DOHH2 (cell line): ENCODE measurements around the gene IVL.

Experiments
- H3F3A ChIP-seq: fragments of 200-600 bp; sonication (generic), shearing (Covaris generic); 2 replicates; pipeline ENCODE4 v1.6.0; 2016; ENCODE audit warnings: antibody characterized with exemption, mild to moderate bottlenecking; ENCODE audit not compliant: control insufficient read depth, insufficient read depth
- H3K27ac ChIP-seq: fragments of 200-600 bp; sonication (generic); 2 replicates; pipeline ENCODE4 v1.5.1; 2014; ENCODE audit warnings: low read depth, mild to moderate bottlenecking, low read length, moderate library complexity
- H3K27me3 ChIP-seq: fragments of 200-600 bp; sonication (generic); 2 replicates; pipeline ENCODE4 v1.6.1; 2014; ENCODE audit warnings: mild to moderate bottlenecking, low read length, mixed read lengths; ENCODE audit not compliant: control insufficient read depth
- H3K36me3 ChIP-seq: fragments of 200-600 bp; sonication (generic); 2 replicates; pipeline ENCODE4 v1.6.1; 2014; ENCODE audit warnings: mild to moderate bottlenecking, low read length, moderate library complexity, mixed read lengths; ENCODE audit not compliant: control insufficient read depth
- H3K4me1 ChIP-seq: fragments of 200-600 bp; sonication (generic); 2 replicates; pipeline ENCODE4 v1.6.1; 2014; ENCODE audit warnings: mild to moderate bottlenecking, low read length, mixed read lengths; ENCODE audit not compliant: control insufficient read depth
- H3K4me2 ChIP-seq: fragments of 200-600 bp; sonication (generic); 2 replicates; pipeline ENCODE4 v1.6.0; 2014; ENCODE audit warnings: mild to moderate bottlenecking, low read length, moderate library complexity
- H3K4me3 ChIP-seq: fragments of 200-600 bp; sonication (generic); 2 replicates; pipeline ENCODE4 v1.5.1; 2014; ENCODE audit warnings: mild to moderate bottlenecking, low read length, mixed read lengths
- H3K79me2 ChIP-seq: fragments of 200-600 bp; sonication (generic); 2 replicates; pipeline ENCODE4 v1.6.1; 2014; ENCODE audit warnings: mild to moderate bottlenecking, low read length, mixed read lengths; ENCODE audit not compliant: control insufficient read depth
- H3K9me2 ChIP-seq: fragments of 200-600 bp; sonication (generic); replicated peaks from 2 replicates; pipeline ENCODE4 v1.6.1; 2014; ENCODE audit warnings: mild to moderate bottlenecking, low read length, mixed read lengths; ENCODE audit not compliant: control insufficient read depth
- H3K9me3 ChIP-seq: fragments of 200-600 bp; sonication (generic); 2 replicates; pipeline ENCODE4 v1.6.1; 2014; ENCODE audit warnings: antibody characterized with exemption, low read length, mixed read lengths; ENCODE audit not compliant: control insufficient read depth, insufficient read depth
- H4K20me1 ChIP-seq: fragments of 200-600 bp; sonication (generic); 2 replicates; pipeline ENCODE4 v1.6.0; 2014; ENCODE audit warnings: low read depth, mild to moderate bottlenecking, antibody characterized with exemption, low read length, moderate library complexity; ENCODE audit not compliant: control insufficient read depth, insufficient read depth
- EZH2phosphoT487 ChIP-seq: fragments of 200-600 bp; sonication (generic); IDR thresholded peaks from 2 replicates; pipeline ENCODE4 v1.6.1; 2017; ENCODE audit warnings: borderline replicate concordance, mild to moderate bottlenecking, antibody characterized with exemption, low read length, moderate library complexity, mixed read lengths
- TF ChIP-seq, protein P1 (sequence below): fragments of 200-600 bp; sonication (generic); IDR thresholded peaks from one replicate; pipeline ENCODE4 v1.5.1; 2014; ENCODE audit warnings: antibody characterized with exemption, mild to moderate bottlenecking, low read depth, low read length; ENCODE audit not compliant: poor library complexity, severe bottlenecking

The IVL gene

DNA sequence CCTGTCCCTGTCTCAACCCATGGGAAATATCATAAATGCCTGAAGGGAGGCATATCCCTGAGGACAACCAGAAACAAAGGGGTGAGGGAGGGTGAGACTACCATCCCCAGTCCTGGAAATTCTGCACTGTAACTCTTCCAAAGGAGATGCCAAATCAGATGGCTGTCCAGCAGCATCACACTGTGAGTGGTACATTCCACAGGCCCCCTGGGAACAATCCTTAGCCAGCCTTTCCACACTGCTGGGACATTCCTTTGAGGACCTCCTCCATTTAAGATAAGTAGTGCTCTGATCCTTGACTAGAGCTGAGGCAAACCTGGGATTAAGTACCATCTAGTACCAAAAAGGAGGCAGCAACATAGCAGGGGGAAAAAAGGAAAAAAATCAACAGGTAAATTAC lies 10.7 kb downstream of the IVL start:
- H3K4me1 ChIP-seq = no peaks in the 10 kb centered on the region
- no peaks in the 10 kb centered on the region for H3K79me2 ChIP-seq
- H3K9me2 ChIP-seq = no peaks in the 10 kb centered on the region
- no peaks in the 10 kb centered on the region for H3K9me3 ChIP-seq
- H3K27me3 ChIP-seq = no peaks in the 10 kb centered on the region
- no peaks in the 10 kb centered on the region for H3F3A ChIP-seq
- TF ChIP-seq, protein P1, sequence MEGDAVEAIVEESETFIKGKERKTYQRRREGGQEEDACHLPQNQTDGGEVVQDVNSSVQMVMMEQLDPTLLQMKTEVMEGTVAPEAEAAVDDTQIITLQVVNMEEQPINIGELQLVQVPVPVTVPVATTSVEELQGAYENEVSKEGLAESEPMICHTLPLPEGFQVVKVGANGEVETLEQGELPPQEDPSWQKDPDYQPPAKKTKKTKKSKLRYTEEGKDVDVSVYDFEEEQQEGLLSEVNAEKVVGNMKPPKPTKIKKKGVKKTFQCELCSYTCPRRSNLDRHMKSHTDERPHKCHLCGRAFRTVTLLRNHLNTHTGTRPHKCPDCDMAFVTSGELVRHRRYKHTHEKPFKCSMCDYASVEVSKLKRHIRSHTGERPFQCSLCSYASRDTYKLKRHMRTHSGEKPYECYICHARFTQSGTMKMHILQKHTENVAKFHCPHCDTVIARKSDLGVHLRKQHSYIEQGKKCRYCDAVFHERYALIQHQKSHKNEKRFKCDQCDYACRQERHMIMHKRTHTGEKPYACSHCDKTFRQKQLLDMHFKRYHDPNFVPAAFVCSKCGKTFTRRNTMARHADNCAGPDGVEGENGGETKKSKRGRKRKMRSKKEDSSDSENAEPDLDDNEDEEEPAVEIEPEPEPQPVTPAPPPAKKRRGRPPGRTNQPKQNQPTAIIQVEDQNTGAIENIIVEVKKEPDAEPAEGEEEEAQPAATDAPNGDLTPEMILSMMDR = no peak
- TF ChIP-seq EZH2phosphoT487 = no peak
- H3K4me3 ChIP-seq = no peak overlapping the region
- no peak overlapping the region for H3K27ac ChIP-seq
- no peaks in the 10 kb centered on the region for H4K20me1 ChIP-seq
- H3K4me2 ChIP-seq = no peak overlapping the region
- H3K36me3 ChIP-seq = no peaks in the 10 kb centered on the region

- Histone ChIP-seq H3K9me2 (no peaks in the 10 kb centered on the region), H3K4me1 (no peaks in the 10 kb centered on the region), H3F3A (no peaks in the 10 kb centered on the region), H3K4me2 (no peak overlapping the region), H4K20me1 (no peaks in the 10 kb centered on the region), H3K27ac (no peak overlapping the region), H3K79me2 (no peaks in the 10 kb centered on the region), H3K27me3 (no peaks in the 10 kb centered on the region), H3K9me3 (no peaks in the 10 kb centered on the region), H3K4me3 (no peak overlapping the region), H3K36me3 (no peaks in the 10 kb centered on the region)
- TF ChIP-seq EZH2phosphoT487 = no peak
- TF ChIP-seq, protein P1 = no peak
Observed at GRCh38 chr1:152924191-152924590, 15.8 kb downstream of the IVL start.

GRCh38 chr1:152926091-152926490 lies 17.7 kb downstream of the IVL start:
- no peak for TF ChIP-seq EZH2phosphoT487
- TF ChIP-seq, protein P1 = peak; percentile 24
- no peaks in the 10 kb centered on the region for H3K27me3 ChIP-seq
- H3K4me3 ChIP-seq = no peak overlapping the region
- no peaks in the 10 kb centered on the region for H3K9me3 ChIP-seq
- no peaks in the 10 kb centered on the region for H3K4me1 ChIP-seq
- no peak overlapping the region for H3K4me2 ChIP-seq
- H3K36me3 ChIP-seq = no peaks in the 10 kb centered on the region
- no peak overlapping the region for H3K27ac ChIP-seq
- no peaks in the 10 kb centered on the region for H4K20me1 ChIP-seq
- H3K9me2 ChIP-seq = no peaks in the 10 kb centered on the region
- H3K79me2 ChIP-seq = no peaks in the 10 kb centered on the region
- no peaks in the 10 kb centered on the region for H3F3A ChIP-seq

DNA sequence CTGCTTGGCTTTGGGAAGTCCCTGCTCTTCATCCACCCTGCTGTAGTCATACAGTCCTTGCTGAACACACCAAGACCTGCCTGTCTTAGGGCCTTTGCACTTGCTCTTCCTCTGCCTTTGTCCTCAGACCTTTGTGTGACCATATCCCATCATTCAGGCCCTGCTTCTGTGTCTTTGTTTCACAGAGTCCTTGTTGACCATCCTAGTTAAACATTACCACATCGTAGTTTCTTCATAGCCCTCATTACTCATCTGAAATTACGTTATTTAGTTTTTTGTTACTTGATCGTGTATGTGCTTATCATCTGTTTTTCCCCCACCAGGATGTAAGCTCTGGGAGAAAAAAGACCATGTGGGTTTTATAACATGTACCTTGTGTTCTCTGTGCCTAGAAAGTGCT lies 20.3 kb downstream of the IVL start:
- Histone ChIP-seq H3K4me2 (no peak overlapping the region), H3K27ac (no peak overlapping the region), H3K4me1 (no peaks in the 10 kb centered on the region), H3K9me3 (no peaks in the 10 kb centered on the region), H3F3A (no peaks in the 10 kb centered on the region), H4K20me1 (no peaks in the 10 kb centered on the region), H3K79me2 (no peaks in the 10 kb centered on the region), H3K9me2 (no peaks in the 10 kb centered on the region), H3K36me3 (no peaks in the 10 kb centered on the region), H3K27me3 (no peaks in the 10 kb centered on the region), H3K4me3 (no peak overlapping the region)
- TF ChIP-seq, protein P1 = no peak
- no peak for TF ChIP-seq EZH2phosphoT487
